HG03095 (cell line): ENCODE results near the gene CROCC2.

ENCODE experiments used
- ATAC-seq: cut with Tn5 transposase; IDR thresholded peaks from one replicate; pipeline ENCODE4 v1.9.1; 2021; ENCODE audit warnings: moderate library complexity; ENCODE audit not compliant: unreplicated experiment

The CROCC2 gene

GRCh38 chr2:240983361-240983995, 77.3 kb downstream of the CROCC2 start:
- ATAC-seq: no peak

DNA sequence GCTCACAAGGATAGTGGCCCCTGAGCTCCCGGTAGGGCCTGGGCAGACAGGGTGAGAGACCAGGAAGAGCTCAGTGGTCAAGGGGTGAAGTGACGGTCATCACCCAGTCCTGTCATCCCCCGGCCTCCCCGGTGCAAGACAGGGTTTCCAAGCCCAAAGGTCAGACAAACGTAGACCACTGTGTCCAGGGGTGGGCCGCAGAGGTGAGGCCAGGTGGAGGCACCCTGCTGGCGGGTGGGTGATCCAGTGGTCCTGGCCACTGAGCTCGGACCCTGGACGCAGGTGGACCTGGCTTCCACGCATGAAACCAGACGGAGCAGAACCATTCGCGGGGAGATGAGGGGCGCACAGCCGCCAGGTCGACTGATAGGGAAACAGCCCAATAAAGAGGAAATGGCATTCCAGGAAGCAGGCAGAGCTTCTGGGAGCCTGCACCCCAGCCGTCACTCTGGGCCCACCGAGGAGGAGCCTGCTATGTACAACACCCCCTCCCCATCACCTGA, 77.9 kb downstream of the CROCC2 start:
- no peak for ATAC-seq

- no peak for ATAC-seq
Measured at GRCh38 chr2:240985881-240986786, 80.0 kb downstream of the CROCC2 start.

- no peak for ATAC-seq
Measured at GRCh38 chr2:240986787-240987411, 80.8 kb downstream of the CROCC2 start.

GRCh38 chr2:240987588-240987987, 81.5 kb downstream of the CROCC2 start:
- no peak for ATAC-seq

GRCh38 chr2:240988146-240988545, 82.0 kb downstream of the CROCC2 start:
- no peak for ATAC-seq

- ATAC-seq: no peak
Measured at GRCh38 chr2:240988571-240989271, 82.6 kb downstream of the CROCC2 start.

- no peak for ATAC-seq
Measured at GRCh38 chr2:240989451-240990265, 83.5 kb downstream of the CROCC2 start.

DNA sequence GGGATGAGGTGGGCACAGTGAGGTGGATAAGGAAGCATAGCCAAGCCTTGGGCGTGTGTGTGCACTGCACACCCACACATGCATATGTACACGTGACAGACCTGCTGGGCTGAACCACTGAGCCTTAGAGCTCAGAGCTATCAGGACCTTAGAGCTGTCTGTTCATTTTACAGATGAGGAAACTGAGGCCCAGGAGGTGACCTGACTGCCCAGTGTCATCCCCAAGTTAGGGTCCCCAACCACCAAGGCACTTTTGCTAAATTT, 84.1 kb downstream of the CROCC2 start:
- ATAC-seq: no peak

- no peak for ATAC-seq
Measured at GRCh38 chr2:240990726-240991377, 84.7 kb downstream of the CROCC2 start.

DNA sequence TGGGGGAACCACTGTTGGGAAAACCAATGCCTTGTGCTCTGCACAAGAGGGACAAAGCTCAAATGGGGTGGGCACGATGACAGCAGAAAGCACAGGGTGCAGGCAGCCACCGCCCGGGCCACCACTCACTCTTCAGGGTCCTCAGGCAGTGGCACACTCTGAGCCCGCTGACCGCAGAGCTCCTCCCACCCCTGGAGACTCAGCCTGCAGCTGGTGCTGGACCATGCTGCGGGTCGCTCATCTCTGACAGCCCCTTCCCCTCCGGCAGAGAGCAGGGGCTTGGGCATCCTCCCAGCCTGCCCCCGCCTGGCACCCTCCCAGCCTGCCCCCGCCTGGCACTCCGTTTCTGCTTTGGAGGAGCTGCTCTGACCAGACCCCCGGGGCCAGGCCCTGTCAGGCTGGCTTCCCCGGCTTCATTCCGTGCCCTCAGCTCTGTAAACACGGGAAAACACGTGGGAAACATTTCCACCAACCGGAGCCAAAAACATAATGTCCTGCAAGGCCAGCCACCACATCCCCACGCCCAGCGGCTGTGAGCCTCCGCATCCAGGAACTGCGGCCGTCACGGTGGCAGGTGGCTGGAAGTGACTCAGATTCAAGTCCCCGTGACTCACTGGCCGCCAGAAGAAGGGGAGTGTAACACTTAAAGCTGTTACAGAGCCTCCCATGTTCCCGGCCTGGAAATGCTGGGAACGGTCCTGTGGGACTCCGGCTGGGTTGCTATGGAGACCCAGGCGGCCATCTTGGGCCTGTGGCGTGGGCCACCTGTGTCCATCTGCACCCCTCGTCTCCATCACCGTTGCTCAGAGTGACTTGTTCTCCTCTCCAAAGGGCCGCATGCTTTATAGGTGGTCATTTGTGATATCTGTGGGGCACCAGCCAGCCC, 85.5 kb downstream of the CROCC2 start:
- ATAC-seq: no peak

DNA sequence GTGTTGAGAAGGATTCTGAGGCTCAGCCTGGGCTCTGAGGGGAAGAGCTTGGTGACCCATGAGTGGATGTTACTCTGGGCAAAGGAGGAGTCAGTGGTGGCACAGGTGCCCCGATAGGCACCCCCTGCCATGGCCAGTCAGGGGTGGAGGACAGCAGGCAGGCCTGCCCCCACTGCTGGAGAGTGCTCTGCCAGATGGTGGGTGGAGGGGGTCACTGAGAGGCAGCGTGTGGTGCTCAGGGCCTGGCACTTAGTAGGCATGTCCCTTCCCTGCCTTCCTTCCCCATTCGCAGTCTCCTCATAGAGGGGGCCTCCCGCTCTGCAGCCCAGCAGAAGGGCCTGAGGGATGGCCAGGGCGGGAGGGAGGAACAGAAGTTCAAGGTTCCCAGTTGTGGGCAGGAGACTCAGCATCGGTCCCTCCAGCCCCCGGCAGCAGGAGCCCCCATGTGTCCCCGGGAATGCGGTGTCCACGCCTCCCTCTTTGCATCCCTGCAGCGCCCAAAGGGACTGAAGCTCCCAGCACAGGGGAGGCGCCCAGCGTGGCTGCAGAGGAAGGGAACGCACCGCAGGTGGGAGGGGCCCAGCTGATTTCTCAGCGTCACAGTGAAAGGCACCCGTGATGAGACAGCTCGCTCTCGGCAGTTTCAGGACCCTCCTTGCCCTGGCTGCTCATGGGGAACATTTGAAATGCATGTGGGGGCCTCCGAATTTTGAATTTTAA, 86.6 kb downstream of the CROCC2 start:
- no peak for ATAC-seq

- no peak for ATAC-seq
Measured at GRCh38 chr2:240993446-240994170, 87.5 kb downstream of the CROCC2 start.

- ATAC-seq: no peak
Measured at GRCh38 chr2:240994171-240994896, 88.2 kb downstream of the CROCC2 start.

DNA sequence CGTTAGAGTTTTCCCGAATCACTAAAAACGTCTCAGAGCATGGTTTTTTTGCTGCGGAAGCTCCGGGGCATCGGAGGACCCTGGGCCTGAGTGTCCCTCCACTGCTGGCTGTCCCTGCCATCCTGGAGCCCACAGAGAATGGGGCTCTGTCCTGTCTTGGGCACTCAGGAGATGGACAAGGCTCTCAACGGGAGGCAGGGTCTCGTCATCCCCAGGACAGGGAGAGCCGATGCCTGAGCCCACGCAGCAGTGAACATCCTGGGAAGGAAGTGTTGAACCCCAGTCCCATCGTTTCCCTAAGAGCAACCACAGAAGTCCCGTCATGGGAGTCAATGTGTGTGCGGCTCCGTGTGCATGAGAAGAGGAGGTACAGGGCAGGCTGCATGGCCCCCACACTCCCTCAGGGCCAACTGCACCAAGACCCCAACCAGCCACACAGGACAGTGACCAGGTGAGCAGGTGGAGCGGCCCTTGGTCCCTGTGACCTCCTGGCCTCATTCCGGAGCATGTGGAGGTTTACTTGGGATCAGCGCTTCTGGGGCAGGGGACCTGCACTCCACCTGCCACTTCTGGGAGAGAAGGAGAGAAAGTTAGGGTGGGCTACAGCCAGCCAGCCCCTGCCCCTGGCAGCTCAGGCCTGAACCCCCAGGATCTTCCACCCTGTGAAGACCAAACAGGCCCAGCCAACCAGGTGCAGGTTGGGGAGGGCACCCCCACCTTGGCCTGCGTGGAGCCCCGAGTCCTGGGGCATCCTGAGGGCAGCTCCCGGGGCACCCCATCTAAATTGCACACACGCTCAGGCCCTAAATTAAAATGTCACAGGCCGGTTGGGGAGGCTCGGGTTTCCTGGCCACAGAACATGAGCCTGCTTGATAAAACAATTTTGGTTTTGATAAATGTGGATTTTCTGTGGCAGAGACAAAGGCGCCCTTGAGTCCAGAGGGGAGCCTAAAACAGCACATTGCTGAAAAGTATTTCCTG, 89.2 kb downstream of the CROCC2 start:
- ATAC-seq: no peak
